BE2C (cell line): ENCODE data around the gene CD200.

Experiments used
- DNase-seq: peaks from one replicate; pipeline ENCODE4 v3.0.0-alpha.2; 2020
- H3K27me3 ChIP-seq: fragments of 250-450 bp; sonication (Bioruptor Pico); 2 replicates; pipeline ENCODE4 v1.5.1; 2020; ENCODE audit warnings: mild to moderate bottlenecking
- H3K36me3 ChIP-seq: fragments of 250-450 bp; sonication (Bioruptor Pico); 2 replicates; pipeline ENCODE4 v1.5.1; 2020; ENCODE audit warnings: mild to moderate bottlenecking
- H3K4me1 ChIP-seq: fragments of 250-450 bp; sonication (Bioruptor Pico); 2 replicates; pipeline ENCODE4 v1.5.1; 2020
- H3K4me3 ChIP-seq: 2 replicates; pipeline ENCODE4 v1.5.1; 2011; ENCODE audit warnings: low read depth, low read length
- H3K9me3 ChIP-seq: fragments of 250-450 bp; sonication (Bioruptor Pico); 2 replicates; pipeline ENCODE4 v1.5.1; 2020
- CTCF ChIP-seq: IDR thresholded peaks from 2 replicates; pipeline ENCODE4 v1.5.1; 2012; ENCODE audit warnings: mild to moderate bottlenecking, low read depth, low read length

The CD200 gene

GRCh38 chr3:112351036-112351435, 18.1 kb downstream of the CD200 start:
- no peak for DNase-seq
- no peak for TF ChIP-seq CTCF
- no peak overlapping the region for H3K4me3 ChIP-seq
- no peaks in the 10 kb centered on the region for H3K36me3 ChIP-seq
- H3K27me3 ChIP-seq, result no peaks in the 10 kb centered on the region
- no peaks in the 10 kb centered on the region for H3K4me1 ChIP-seq
- no peaks in the 10 kb centered on the region for H3K9me3 ChIP-seq

- Histone ChIP-seq H3K4me1 (no peaks in the 10 kb centered on the region), H3K9me3 (no peaks in the 10 kb centered on the region), H3K36me3 (no peaks in the 10 kb centered on the region), H3K4me3 (no peak overlapping the region), H3K27me3 (no peaks in the 10 kb centered on the region)
- no peak for TF ChIP-seq CTCF
- no peak for DNase-seq
These were observed 18.9 kb downstream of the CD200 start for GRCh38 chr3:112351823-112352222.

- DNase-seq, result no peak
- no peak overlapping the region for H3K4me3 ChIP-seq
- H3K9me3 ChIP-seq, result no peaks in the 10 kb centered on the region
- no peak for TF ChIP-seq CTCF
- no peaks in the 10 kb centered on the region for H3K4me1 ChIP-seq
- H3K27me3 ChIP-seq, result no peaks in the 10 kb centered on the region
- no peaks in the 10 kb centered on the region for H3K36me3 ChIP-seq
These were observed 19.8 kb downstream of the CD200 start for GRCh38 chr3:112352720-112353119.

- H3K36me3 ChIP-seq, result no peaks in the 10 kb centered on the region
- no peak for DNase-seq
- H3K4me3 ChIP-seq, result no peak overlapping the region
- no peaks in the 10 kb centered on the region for H3K9me3 ChIP-seq
- no peaks in the 10 kb centered on the region for H3K4me1 ChIP-seq
- TF ChIP-seq CTCF, result no peak
- no peaks in the 10 kb centered on the region for H3K27me3 ChIP-seq
These were observed 20.4 kb downstream of the CD200 start for GRCh38 chr3:112353365-112353764.

- H3K36me3 ChIP-seq, result no peaks in the 10 kb centered on the region
- DNase-seq, result no peak
- H3K27me3 ChIP-seq, result no peaks in the 10 kb centered on the region
- H3K9me3 ChIP-seq, result no peaks in the 10 kb centered on the region
- H3K4me3 ChIP-seq, result no peak overlapping the region
- no peaks in the 10 kb centered on the region for H3K4me1 ChIP-seq
- TF ChIP-seq CTCF, result no peak
These were observed 21.8 kb downstream of the CD200 start for GRCh38 chr3:112354642-112355306.

- Histone ChIP-seq H3K27me3 (no peaks in the 10 kb centered on the region), H3K36me3 (no peaks in the 10 kb centered on the region), H3K4me1 (no peaks in the 10 kb centered on the region), H3K9me3 (no peaks in the 10 kb centered on the region), H3K4me3 (no peak overlapping the region)
- no peak for TF ChIP-seq CTCF
- DNase-seq, result no peak
These were observed 22.3 kb downstream of the CD200 start for GRCh38 chr3:112355307-112355687.
